OCI-LY7 (cell line): ENCODE data around the gene LRFN5.
"Not testable (repeated sequence)": the region's sequence is repeated elsewhere in the genome, so short reads cannot be mapped to it uniquely, and the experiment has no call there.

ENCODE experiments used
- CTCF ChIP-seq: fragments of 200-600 bp; sonication (generic); conservative IDR thresholded peaks from 2 replicates; pipeline ENCODE4 v1.5.1; 2014; ENCODE audit warnings: mild to moderate bottlenecking, antibody characterized with exemption, low read length, moderate library complexity, mixed read lengths
- EZH2phosphoT487 ChIP-seq: fragments of 200-600 bp; sonication (generic); IDR thresholded peaks from 2 replicates; pipeline ENCODE4 v1.6.1; 2018; ENCODE audit warnings: low read depth, borderline replicate concordance, mild to moderate bottlenecking, mixed run types, antibody characterized with exemption, low read length, moderate library complexity, mixed read lengths

DNA sequence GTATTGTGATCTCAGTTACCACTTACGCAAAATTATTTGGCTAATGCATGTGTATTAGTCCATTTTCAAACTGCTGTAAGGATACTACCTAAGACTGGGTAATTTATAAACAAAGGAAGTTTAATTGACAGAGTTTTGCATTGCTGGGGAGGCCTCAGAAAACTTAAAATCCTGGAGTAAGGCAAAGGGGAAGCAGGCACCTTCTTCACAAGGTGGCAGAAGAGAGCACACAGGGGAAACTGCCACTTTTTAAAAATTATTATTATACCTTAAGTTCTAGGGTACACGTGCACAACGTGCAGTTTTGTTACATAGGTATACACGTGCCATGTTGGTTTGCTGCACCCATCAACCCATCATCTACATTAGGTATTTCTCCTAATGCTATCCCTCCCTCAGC lies 143.9 kb downstream of the LRFN5 start:
- not testable (repeated sequence) for TF ChIP-seq CTCF, EZH2phosphoT487
